Left kidney (tissue), 2 donors: Measurements from ENCODE around the gene VEPH1. TPM values are rescaled to one million over a fixed set of nuclear protein-coding genes. Genes with fewer than 3 reads are reported as not detected.
A peak's percentile ranks its signal among the peaks of the same experiment; 100 is the strongest.

Source experiments
- DNase-seq: peaks from one replicate; pipeline ENCODE4 v3.0.0-alpha.2; 2013
- polyA plus RNA-seq: library from polyadenylated mRNA; unstranded; fragments of 120-200 nt; gene quantifications from one replicate; pipeline ENCODE4 v1.2.1, GENCODE V29; 2013; ENCODE audit not compliant: insufficient read length

VEPH1 gene
- polyA plus RNA-seq, 1 donor, result 56.0 TPM

GRCh38 chr3:157261000-157261399 lies 242.2 kb downstream of the VEPH1 start:
- DNase-seq, result no peak

GRCh38 chr3:157259825-157260224 lies 243.4 kb downstream of the VEPH1 start:
- DNase-seq, result no peak

- no peak for DNase-seq
Measured at GRCh38 chr3:157257101-157257500, 246.1 kb downstream of the VEPH1 start.

GRCh38 chr3:157255797-157256196 lies 247.4 kb downstream of the VEPH1 start:
- DNase-seq, result no peak

- DNase-seq, result no peak
Measured at GRCh38 chr3:157251685-157252084, 251.5 kb downstream of the VEPH1 start.

GRCh38 chr3:157249606-157250005 lies 253.6 kb downstream of the VEPH1 start:
- no peak for DNase-seq

- peak; percentile 3 for DNase-seq
Measured at GRCh38 chr3:157248590-157249422, 254.4 kb downstream of the VEPH1 start.

GRCh38 chr3:157247391-157247790 lies 255.8 kb downstream of the VEPH1 start:
- no peak for DNase-seq

GRCh38 chr3:157242836-157243235 lies 260.4 kb downstream of the VEPH1 start:
- DNase-seq, result no peak

GRCh38 chr3:157241599-157241998 lies 261.6 kb downstream of the VEPH1 start:
- no peak for DNase-seq

GRCh38 chr3:157240408-157240807 lies 262.8 kb downstream of the VEPH1 start:
- DNase-seq, result no peak

- peak; percentile 26 for DNase-seq
Measured at GRCh38 chr3:157239082-157239704, 264.0 kb downstream of the VEPH1 start.

- DNase-seq, result no peak
Measured at GRCh38 chr3:157238457-157238856, 264.8 kb downstream of the VEPH1 start.

- DNase-seq, result no peak
Measured at GRCh38 chr3:157237886-157238285, 265.3 kb downstream of the VEPH1 start.

GRCh38 chr3:157235291-157235690 lies 267.9 kb downstream of the VEPH1 start:
- no peak for DNase-seq

- no peak for DNase-seq
Measured at GRCh38 chr3:157233923-157234322, 269.3 kb downstream of the VEPH1 start.

- no peak for DNase-seq
Measured at GRCh38 chr3:157232141-157232540, 271.1 kb downstream of the VEPH1 start.

GRCh38 chr3:157231071-157231470 lies 272.1 kb downstream of the VEPH1 start:
- no peak for DNase-seq

- DNase-seq, result no peak
Measured at GRCh38 chr3:157226173-157226847, 276.9 kb downstream of the VEPH1 start.

GRCh38 chr3:157225001-157225400 lies 278.2 kb downstream of the VEPH1 start:
- no peak for DNase-seq

GRCh38 chr3:157220883-157221282 lies 282.3 kb downstream of the VEPH1 start:
- no peak for DNase-seq

- no peak for DNase-seq
Measured at GRCh38 chr3:157220211-157220610, 283.0 kb downstream of the VEPH1 start.

GRCh38 chr3:157219215-157219614 lies 284.0 kb downstream of the VEPH1 start:
- no peak for DNase-seq
